NCI-H69 (cell line): ENCODE measurements around the gene PEX11G.
"Not testable (repeated sequence)": the region's sequence is repeated elsewhere in the genome, so short reads cannot be mapped to it uniquely, and the experiment has no call there.

ENCODE experiments used
- DNase-seq: peaks from one replicate; lab custom pipeline; 2025; lab: John Stamatoyannopoulos, UW

The PEX11G gene

DNA sequence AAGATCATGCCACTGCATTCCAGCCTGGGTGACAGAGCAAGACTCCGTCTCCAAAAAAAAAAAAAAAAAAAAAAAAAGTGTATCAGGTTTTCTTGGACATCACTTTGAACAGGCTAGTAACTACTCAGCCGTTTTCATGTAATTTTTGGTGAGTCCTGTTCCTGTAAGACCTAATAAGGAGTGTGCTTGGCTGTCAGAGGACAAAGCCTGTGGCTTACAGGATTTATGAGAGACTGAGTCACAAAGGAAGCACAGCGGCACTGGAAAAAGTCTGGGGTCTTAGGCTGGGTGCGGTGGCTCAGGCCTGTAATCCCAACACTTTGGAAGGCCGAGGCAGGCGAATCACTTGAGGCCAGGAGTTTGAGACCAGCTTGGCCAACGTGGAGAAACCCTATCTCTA lies 55.4 kb downstream of the PEX11G start:
- not testable (repeated sequence) for DNase-seq

- no peak for DNase-seq
These were observed 59.1 kb downstream of the PEX11G start for GRCh38 chr19:7429638-7430282.

DNA sequence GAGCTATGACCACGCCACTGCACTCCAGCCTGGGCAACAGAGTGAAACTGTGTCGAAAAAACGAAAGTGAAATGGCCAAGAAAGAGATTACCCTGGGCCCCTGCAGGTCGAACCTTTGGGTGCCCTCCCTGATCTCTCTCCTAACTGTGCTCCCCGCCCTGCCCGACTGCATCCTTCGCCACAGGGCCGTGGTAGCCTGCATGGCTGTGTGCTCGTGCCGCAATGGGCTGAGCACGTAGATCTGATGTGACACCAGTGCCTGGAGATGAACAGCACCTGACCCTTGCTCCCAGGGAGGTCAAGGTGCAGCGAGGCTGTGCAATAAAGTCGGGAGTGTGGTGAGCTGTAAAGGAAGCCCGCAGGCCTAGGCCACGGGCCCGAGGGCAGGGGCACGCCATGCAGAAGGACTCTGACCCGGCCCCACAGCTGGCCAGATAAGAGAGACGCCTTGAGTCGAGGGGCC lies 60.2 kb downstream of the PEX11G start:
- DNase-seq = no peak

DNA sequence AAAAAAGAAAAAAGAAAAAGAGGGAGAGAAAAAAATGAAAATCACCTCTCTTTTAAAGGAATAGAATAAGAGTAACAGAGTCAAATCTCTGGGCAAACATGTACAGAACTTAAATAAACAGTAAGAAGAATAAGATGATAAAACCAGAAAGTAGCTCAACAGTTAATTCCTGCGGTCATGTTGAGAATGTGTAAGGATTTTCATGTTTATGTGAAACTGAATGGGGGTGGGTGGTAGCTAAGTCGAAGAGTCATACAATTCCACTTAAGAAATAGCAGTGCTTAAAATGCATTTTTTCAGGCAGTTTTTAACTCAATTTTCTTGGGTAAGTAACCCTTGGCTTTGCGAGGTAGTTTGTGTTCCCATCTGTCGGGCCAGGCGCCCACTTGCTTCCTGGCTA lies 60.9 kb downstream of the PEX11G start:
- no peak for DNase-seq

- no peak for DNase-seq
These were observed 61.8 kb downstream of the PEX11G start for GRCh38 chr19:7426986-7427385.
